GM23338 (cell line): ENCODE data around the gene ZSCAN1. TPM values are rescaled to one million over a fixed set of nuclear protein-coding genes. Genes with fewer than 3 reads are reported as not detected.

ENCODE experiments used
- ATAC-seq: fragments of 200-7000 bp; cut with Tn5 transposase; 3 replicates; pipeline ENCODE4 v1.9.1; 2020
- DNase-seq: peaks from one replicate; pipeline ENCODE4 v3.0.0-alpha.2; 2015; ENCODE audit warnings: low spot score
- H2AFZ ChIP-seq: fragments of 200-600 bp; sonication (generic); 2 replicates; pipeline ENCODE4 v1.8.0; 2016; ENCODE audit warnings: antibody characterized with exemption, mild to moderate bottlenecking, moderate library complexity
- H3F3A ChIP-seq: fragments of 200-600 bp; sonication (generic); replicated peaks from 2 replicates; pipeline ENCODE4 v1.8.0; 2017; ENCODE audit warnings: antibody characterized with exemption, mixed run types, low read depth
- H3K27ac ChIP-seq: fragments of 200-600 bp; sonication (generic); 2 replicates; pipeline ENCODE4 v1.6.1; 2016; ENCODE audit warnings: low read depth
- H3K27me3 ChIP-seq: fragments of 200-600 bp; sonication (generic); 2 replicates; pipeline ENCODE4 v1.8.0; 2016; ENCODE audit warnings: mild to moderate bottlenecking, mixed run types, moderate library complexity; ENCODE audit not compliant: insufficient read depth
- H3K36me3 ChIP-seq: fragments of 200-600 bp; sonication (generic); 2 replicates; pipeline ENCODE4 v1.8.0; 2016; ENCODE audit warnings: mild to moderate bottlenecking; ENCODE audit not compliant: insufficient read depth
- H3K4me1 ChIP-seq: fragments of 200-600 bp; sonication (generic); 2 replicates; pipeline ENCODE4 v1.8.0; 2016; ENCODE audit warnings: mild to moderate bottlenecking, moderate library complexity; ENCODE audit not compliant: insufficient read depth
- H3K4me2 ChIP-seq: fragments of 200-600 bp; sonication (generic); 2 replicates; pipeline ENCODE4 v1.7.1; 2017; ENCODE audit warnings: mixed run types
- H3K4me3 ChIP-seq: fragments of 200-600 bp; sonication (generic); 2 replicates; pipeline ENCODE4 v1.6.1; 2016; ENCODE audit warnings: mixed run types
- H3K79me2 ChIP-seq: fragments of 200-600 bp; sonication (generic); replicated peaks from 2 replicates; pipeline ENCODE4 v1.8.0; 2017; ENCODE audit warnings: mild to moderate bottlenecking; ENCODE audit not compliant: insufficient read depth
- H3K9me2 ChIP-seq: fragments of 200-600 bp; sonication (generic); 2 replicates; pipeline ENCODE4 v1.8.0; 2017; ENCODE audit not compliant: insufficient read depth
- H4K20me1 ChIP-seq: fragments of 200-600 bp; sonication (generic); replicated peaks from 2 replicates; pipeline ENCODE4 v1.8.0; 2017; ENCODE audit warnings: mild to moderate bottlenecking; ENCODE audit not compliant: insufficient read depth
- H3K27ac Mint-ChIP-seq: 2 replicates; pipeline ENCODE4 v1.8.0; 2020; ENCODE audit warnings: inconsistent platforms, mild to moderate bottlenecking, moderate library complexity, mixed read lengths
- H3K27me3 Mint-ChIP-seq: 3 replicates; pipeline ENCODE4 v1.8.0; 2022; ENCODE audit warnings: low read depth, mild to moderate bottlenecking, moderate library complexity, mixed read lengths, inconsistent platforms; ENCODE audit not compliant: insufficient read depth, poor library complexity
- H3K36me3 Mint-ChIP-seq: 3 replicates; pipeline ENCODE4 v1.8.0; 2021; ENCODE audit warnings: low read depth, mild to moderate bottlenecking, inconsistent platforms, moderate library complexity, mixed read lengths
- H3K4me1 Mint-ChIP-seq: 3 replicates; pipeline ENCODE4 v1.8.0; 2020; ENCODE audit warnings: mild to moderate bottlenecking, inconsistent platforms, mixed read lengths
- H3K4me3 Mint-ChIP-seq: 3 replicates; pipeline ENCODE4 v1.8.0; 2021; ENCODE audit warnings: moderate library complexity, mild to moderate bottlenecking, inconsistent platforms, mixed read lengths
- H3K9me3 Mint-ChIP-seq: 3 replicates; pipeline ENCODE4 v1.8.0; 2020; ENCODE audit warnings: moderate library complexity, mild to moderate bottlenecking, inconsistent platforms, mixed read lengths
- EZH2 ChIP-seq: fragments of 200-600 bp; sonication (generic); IDR thresholded peaks from one replicate; pipeline ENCODE4 v1.8.0; 2017; ENCODE audit warnings: antibody characterized with exemption, mild to moderate bottlenecking, low read depth; ENCODE audit not compliant: unreplicated experiment
- EZH2phosphoT487 ChIP-seq: fragments of 200-600 bp; sonication (generic); IDR thresholded peaks from one replicate; pipeline ENCODE4 v1.8.1; 2018; ENCODE audit warnings: antibody characterized with exemption; ENCODE audit not compliant: unreplicated experiment
- JUNB ChIP-seq: IDR thresholded peaks from one replicate; pipeline ENCODE4 v1.6.1; 2016; ENCODE audit warnings: antibody characterized with exemption; ENCODE audit not compliant: unreplicated experiment
- ZNF114 ChIP-seq: fragments of 250-450 bp; sonication (Bioruptor Pico); IDR thresholded peaks from 2 replicates; pipeline ENCODE4 v1.5.0; 2020; ENCODE audit warnings: mild to moderate bottlenecking, moderate library complexity
- polyA plus RNA-seq: library from polyadenylated mRNA; unstranded; fragments of >200 nt; fragmentation: Nextera tagmentation; extraction: Ambion mirVana; gene quantifications from 2 replicates; pipeline ENCODE4 v1.2.1, GENCODE V29; 2016
- total RNA-seq: library from RNA; depleted of rRNA; stranded (reverse); fragments of >200 nt; shearing (Covaris generic); gene quantifications from 2 replicates; pipeline ENCODE4 v1.2.3, GENCODE V29; 2014
- TF ChIP-seq, protein P1 (sequence below), 2 experiments: fragments of 200-600 bp in 1 of 2; sonication (generic) in 1 of 2; conservative IDR thresholded peaks; 2 replicates each; pipeline versions ENCODE4 v1.5.1 to v1.6.1; 2016 to 2017; ENCODE audit warnings: antibody characterized with exemption in 2 of 2, low read depth in 2 of 2, mild to moderate bottlenecking in 2 of 2, moderate library complexity in 1 of 2
- TF ChIP-seq, protein P2 (sequence below): fragments of 250-450 bp; sonication (Bioruptor Pico); IDR thresholded peaks from 2 replicates; pipeline ENCODE4 v1.5.0; 2020; ENCODE audit warnings: mild to moderate bottlenecking, moderate library complexity
- TF ChIP-seq, protein P3 (sequence below): IDR thresholded peaks from 2 replicates; pipeline ENCODE4 v1.6.1; 2016; ENCODE audit warnings: antibody characterized with exemption

The ZSCAN1 gene
- total and polyA plus RNA-seq, 2 experiments from 2014 or later = 1.5 to 3.9 TPM

DNA sequence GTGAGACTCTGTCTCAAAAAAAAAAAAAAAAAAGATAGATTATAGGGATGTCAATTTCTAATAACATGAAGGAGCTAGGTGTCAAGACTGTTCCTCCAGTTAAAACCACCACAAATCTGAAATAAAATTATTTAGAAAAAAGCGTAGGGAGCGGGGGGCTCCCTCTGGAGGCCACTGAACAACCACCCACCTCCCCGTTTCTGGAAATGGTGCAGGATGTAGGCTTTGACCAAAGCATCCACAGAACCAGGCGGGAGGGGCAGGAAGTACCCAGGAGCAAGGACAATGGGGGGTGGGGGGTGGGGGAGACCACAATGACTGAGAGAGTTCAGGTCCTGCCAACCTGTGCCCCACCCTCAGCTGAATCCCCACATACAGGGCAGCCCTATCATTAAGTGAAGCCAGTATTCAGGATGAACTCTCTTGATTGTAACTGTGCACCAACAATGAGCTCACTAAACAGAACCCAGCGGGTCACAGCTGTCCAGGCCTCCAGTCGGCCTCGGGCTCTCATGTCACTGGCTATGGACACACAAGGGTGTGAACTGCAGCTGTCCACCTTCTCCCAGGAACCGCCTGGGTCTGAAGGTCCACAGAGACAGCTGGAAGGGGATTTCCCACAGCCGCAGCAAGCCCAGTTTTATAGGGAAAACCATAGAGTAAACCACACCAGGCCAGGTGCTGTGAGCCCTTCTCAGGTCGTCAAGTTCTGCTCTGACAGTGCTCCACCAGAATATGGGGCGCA is 57.6 kb downstream of the ZSCAN1 start:
- H3K27ac Mint-ChIP-seq = peak overlapping the region; percentile 33; the same call in 1 of the 2 replicates
- peak; percentile 58 for ATAC-seq
- H3K4me1 Mint-ChIP-seq = peaks cover 4% of the 10 kb centered on the region; the same call in 2 of the 3 replicates
- Histone ChIP-seq H3K4me1 (peaks cover 7% of the 10 kb centered on the region; the same call in 1 of the 2 replicates), H3K27me3 (no peaks in the 10 kb centered on the region), H4K20me1 (no peaks in the 10 kb centered on the region), H3K79me2 (peaks cover 10% of the 10 kb centered on the region), H3K36me3 (no peaks in the 10 kb centered on the region), H3K4me2 (0 out of 2 replicates have a peak overlapping the region, but pooled peaks have one; percentile 17), H3K9me2 (no peaks in the 10 kb centered on the region), H2AFZ (no peak overlapping the region), H3K4me3 (no peak overlapping the region), H3F3A (no peaks in the 10 kb centered on the region), H3K27ac (peak overlapping the region; percentile 74; the same call in 1 of the 2 replicates)
- peaks cover 12% of the 10 kb centered on the region for H3K27me3 Mint-ChIP-seq
- peaks cover 22% of the 10 kb centered on the region; the same call in 2 of the 3 replicates for H3K9me3 Mint-ChIP-seq
- peaks cover 54% of the 10 kb centered on the region for H3K36me3 Mint-ChIP-seq
- no peak overlapping the region for H3K4me3 Mint-ChIP-seq
- TF ChIP-seq, protein P1, sequence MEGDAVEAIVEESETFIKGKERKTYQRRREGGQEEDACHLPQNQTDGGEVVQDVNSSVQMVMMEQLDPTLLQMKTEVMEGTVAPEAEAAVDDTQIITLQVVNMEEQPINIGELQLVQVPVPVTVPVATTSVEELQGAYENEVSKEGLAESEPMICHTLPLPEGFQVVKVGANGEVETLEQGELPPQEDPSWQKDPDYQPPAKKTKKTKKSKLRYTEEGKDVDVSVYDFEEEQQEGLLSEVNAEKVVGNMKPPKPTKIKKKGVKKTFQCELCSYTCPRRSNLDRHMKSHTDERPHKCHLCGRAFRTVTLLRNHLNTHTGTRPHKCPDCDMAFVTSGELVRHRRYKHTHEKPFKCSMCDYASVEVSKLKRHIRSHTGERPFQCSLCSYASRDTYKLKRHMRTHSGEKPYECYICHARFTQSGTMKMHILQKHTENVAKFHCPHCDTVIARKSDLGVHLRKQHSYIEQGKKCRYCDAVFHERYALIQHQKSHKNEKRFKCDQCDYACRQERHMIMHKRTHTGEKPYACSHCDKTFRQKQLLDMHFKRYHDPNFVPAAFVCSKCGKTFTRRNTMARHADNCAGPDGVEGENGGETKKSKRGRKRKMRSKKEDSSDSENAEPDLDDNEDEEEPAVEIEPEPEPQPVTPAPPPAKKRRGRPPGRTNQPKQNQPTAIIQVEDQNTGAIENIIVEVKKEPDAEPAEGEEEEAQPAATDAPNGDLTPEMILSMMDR (conservative IDR thresholded peaks at IDR 0.05; ENCODE audit: low read depth in 2 of 2) = peak; percentile 44 to 56
- no peak for TF ChIP-seq EZH2phosphoT487
- peak; percentile 67 for DNase-seq

GRCh38 chr19:58093071-58093470 is 59.2 kb downstream of the ZSCAN1 start:
- no peak overlapping the region for H3K4me2 ChIP-seq
- no peak for DNase-seq
- H3K27ac ChIP-seq = no peak overlapping the region
- Mint-ChIP-seq H3K27me3 (peaks cover 12% of the 10 kb centered on the region), H3K4me1 (peaks cover 11% of the 10 kb centered on the region), H3K36me3 (peaks cover 41% of the 10 kb centered on the region), H3K9me3 (peaks cover 17% of the 10 kb centered on the region; the same call in 2 of the 3 replicates), H3K27ac (no peak overlapping the region), H3K4me3 (no peak overlapping the region)
- peaks cover 7% of the 10 kb centered on the region; the same call in 1 of the 2 replicates for H3K4me1 ChIP-seq
- no peaks in the 10 kb centered on the region for H3K9me2 ChIP-seq
- H3K79me2 ChIP-seq = peaks cover 16% of the 10 kb centered on the region
- ATAC-seq = no peak
- H2AFZ ChIP-seq = no peak overlapping the region
- H3F3A ChIP-seq = no peaks in the 10 kb centered on the region
- H4K20me1 ChIP-seq = no peaks in the 10 kb centered on the region
- H3K36me3 ChIP-seq = no peaks in the 10 kb centered on the region
- no peaks in the 10 kb centered on the region for H3K27me3 ChIP-seq
- H3K4me3 ChIP-seq = no peak overlapping the region
- TF ChIP-seq, protein P1 (conservative IDR thresholded peaks at IDR 0.05; ENCODE audit: low read depth in 2 of 2) = no peak
- TF ChIP-seq EZH2 = no peak
- no peak for TF ChIP-seq ZNF114 (CRISPR knock-in tag)
- TF ChIP-seq, protein P2, sequence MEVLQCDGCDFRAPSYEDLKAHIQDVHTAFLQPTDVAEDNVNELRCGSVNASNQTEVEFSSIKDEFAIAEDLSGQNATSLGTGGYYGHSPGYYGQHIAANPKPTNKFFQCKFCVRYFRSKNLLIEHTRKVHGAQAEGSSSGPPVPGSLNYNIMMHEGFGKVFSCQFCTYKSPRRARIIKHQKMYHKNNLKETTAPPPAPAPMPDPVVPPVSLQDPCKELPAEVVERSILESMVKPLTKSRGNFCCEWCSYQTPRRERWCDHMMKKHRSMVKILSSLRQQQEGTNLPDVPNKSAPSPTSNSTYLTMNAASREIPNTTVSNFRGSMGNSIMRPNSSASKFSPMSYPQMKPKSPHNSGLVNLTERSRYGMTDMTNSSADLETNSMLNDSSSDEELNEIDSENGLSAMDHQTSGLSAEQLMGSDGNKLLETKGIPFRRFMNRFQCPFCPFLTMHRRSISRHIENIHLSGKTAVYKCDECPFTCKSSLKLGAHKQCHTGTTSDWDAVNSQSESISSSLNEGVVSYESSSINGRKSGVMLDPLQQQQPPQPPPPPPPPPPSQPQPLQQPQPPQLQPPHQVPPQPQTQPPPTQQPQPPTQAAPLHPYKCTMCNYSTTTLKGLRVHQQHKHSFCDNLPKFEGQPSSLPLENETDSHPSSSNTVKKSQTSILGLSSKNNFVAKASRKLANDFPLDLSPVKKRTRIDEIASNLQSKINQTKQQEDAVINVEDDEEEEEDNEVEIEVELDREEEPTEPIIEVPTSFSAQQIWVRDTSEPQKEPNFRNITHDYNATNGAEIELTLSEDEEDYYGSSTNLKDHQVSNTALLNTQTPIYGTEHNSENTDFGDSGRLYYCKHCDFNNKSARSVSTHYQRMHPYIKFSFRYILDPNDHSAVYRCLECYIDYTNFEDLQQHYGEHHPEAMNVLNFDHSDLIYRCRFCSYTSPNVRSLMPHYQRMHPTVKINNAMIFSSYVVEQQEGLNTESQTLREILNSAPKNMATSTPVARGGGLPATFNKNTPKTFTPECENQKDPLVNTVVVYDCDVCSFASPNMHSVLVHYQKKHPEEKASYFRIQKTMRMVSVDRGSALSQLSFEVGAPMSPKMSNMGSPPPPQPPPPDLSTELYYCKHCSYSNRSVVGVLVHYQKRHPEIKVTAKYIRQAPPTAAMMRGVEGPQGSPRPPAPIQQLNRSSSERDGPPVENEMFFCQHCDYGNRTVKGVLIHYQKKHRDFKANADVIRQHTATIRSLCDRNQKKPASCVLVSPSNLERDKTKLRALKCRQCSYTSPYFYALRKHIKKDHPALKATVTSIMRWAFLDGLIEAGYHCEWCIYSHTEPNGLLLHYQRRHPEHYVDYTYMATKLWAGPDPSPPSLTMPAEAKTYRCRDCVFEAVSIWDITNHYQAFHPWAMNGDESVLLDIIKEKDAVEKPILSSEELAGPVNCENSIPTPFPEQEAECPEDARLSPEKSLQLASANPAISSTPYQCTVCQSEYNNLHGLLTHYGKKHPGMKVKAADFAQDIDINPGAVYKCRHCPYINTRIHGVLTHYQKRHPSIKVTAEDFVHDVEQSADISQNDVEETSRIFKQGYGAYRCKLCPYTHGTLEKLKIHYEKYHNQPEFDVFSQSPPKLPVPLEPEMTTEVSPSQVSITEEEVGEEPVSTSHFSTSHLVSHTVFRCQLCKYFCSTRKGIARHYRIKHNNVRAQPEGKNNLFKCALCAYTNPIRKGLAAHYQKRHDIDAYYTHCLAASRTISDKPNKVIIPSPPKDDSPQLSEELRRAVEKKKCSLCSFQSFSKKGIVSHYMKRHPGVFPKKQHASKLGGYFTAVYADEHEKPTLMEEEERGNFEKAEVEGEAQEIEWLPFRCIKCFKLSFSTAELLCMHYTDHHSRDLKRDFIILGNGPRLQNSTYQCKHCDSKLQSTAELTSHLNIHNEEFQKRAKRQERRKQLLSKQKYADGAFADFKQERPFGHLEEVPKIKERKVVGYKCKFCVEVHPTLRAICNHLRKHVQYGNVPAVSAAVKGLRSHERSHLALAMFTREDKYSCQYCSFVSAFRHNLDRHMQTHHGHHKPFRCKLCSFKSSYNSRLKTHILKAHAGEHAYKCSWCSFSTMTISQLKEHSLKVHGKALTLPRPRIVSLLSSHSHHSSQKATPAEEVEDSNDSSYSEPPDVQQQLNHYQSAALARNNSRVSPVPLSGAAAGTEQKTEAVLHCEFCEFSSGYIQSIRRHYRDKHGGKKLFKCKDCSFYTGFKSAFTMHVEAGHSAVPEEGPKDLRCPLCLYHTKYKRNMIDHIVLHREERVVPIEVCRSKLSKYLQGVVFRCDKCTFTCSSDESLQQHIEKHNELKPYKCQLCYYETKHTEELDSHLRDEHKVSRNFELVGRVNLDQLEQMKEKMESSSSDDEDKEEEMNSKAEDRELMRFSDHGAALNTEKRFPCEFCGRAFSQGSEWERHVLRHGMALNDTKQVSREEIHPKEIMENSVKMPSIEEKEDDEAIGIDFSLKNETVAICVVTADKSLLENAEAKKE = no peak
- no peak for TF ChIP-seq JUNB
- TF ChIP-seq, protein P3, sequence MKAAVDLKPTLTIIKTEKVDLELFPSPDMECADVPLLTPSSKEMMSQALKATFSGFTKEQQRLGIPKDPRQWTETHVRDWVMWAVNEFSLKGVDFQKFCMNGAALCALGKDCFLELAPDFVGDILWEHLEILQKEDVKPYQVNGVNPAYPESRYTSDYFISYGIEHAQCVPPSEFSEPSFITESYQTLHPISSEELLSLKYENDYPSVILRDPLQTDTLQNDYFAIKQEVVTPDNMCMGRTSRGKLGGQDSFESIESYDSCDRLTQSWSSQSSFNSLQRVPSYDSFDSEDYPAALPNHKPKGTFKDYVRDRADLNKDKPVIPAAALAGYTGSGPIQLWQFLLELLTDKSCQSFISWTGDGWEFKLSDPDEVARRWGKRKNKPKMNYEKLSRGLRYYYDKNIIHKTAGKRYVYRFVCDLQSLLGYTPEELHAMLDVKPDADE = no peak
